Measurements from ENCODE around the gene PLCH1.

The PLCH1 gene

DNA sequence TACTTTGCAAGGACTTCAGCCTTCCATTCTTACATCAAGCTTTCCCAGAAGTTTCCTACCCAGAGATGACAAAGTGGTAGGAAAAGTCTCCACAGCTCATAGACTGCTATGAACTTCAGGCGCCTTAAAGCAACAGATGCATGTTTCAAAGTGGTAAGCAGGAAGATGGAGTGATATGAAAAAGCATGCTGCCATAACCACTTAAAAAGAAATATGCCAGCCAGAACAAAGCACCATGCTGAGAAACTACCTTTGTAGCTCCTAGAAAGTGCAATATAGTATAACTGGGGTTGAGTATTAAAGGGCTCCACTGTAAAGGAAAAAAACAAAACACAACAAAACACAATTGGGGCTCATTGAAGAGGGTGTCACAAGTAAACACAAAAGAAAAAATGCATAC is 259.0 kb downstream of the PLCH1 start:
- ATAC-seq (replicated peaks; ENCODE audit: extremely low read depth, poor library complexity, severe bottlenecking) (no peak), DNase-seq (ENCODE audit: low spot score in 2 of 2) (no peak)
- H3K9me3 Mint-ChIP-seq = no peaks in the 10 kb centered on the region
- no peaks in the 10 kb centered on the region for H3K27me3 Mint-ChIP-seq
- no peaks in the 10 kb centered on the region for H3K36me3 Mint-ChIP-seq (ENCODE audit: insufficient read depth)
- no peak overlapping the region for H3K27ac Mint-ChIP-seq (ENCODE audit: low read depth)
- no peak overlapping the region for H3K4me3 Mint-ChIP-seq
- no peaks in the 10 kb centered on the region for H3K4me1 Mint-ChIP-seq

DNA sequence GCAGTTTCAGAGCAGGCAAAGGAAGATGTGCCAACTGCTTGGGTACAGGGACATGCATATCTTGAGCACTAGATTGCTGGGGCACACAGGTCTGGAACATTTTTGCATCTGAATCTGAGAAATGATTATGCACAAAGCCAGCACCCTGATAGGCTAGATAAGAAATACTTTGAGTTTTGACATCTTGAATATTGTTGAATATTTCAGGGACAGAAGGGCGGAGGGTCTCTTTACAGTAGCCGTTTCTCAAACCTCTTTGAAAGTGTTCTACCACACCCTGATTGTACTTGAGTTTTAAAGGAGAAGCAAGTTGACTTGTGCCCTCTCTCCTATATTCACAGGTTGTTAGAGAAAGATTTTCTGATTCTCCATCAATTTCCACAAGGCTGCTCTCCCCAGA is 263.3 kb downstream of the PLCH1 start:
- no peaks in the 10 kb centered on the region for H3K27me3 Mint-ChIP-seq
- H3K4me3 Mint-ChIP-seq = no peak overlapping the region
- peaks cover 10% of the 10 kb centered on the region for H3K9me3 Mint-ChIP-seq
- no peaks in the 10 kb centered on the region for H3K36me3 Mint-ChIP-seq (ENCODE audit: insufficient read depth)
- H3K4me1 Mint-ChIP-seq = no peaks in the 10 kb centered on the region
- ATAC-seq (replicated peaks; ENCODE audit: extremely low read depth, poor library complexity, severe bottlenecking) (no peak), DNase-seq (ENCODE audit: low spot score in 2 of 2) (no peak)
- no peak overlapping the region for H3K27ac Mint-ChIP-seq (ENCODE audit: low read depth)

DNA sequence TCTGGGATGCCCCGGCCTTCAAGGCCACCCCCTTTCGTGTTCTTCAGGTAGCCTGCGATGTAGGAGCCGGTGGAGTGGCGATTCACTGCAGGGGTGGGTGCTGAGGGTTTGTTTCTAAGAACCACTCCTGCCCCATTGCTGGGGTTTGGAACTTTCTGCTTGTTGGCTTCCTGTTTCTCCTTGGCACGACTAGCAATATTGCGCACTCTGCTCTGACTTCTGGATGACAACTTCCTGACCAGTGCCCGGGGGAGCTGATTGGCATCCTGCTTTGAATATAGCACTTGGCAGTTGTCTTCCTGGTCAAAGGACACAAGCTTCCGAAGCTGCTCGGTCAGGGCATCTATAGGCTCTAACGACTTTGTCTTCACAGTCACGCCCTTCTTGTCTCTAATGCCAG is 263.8 kb downstream of the PLCH1 start:
- H3K9me3 Mint-ChIP-seq = peaks cover 10% of the 10 kb centered on the region
- no peaks in the 10 kb centered on the region for H3K27me3 Mint-ChIP-seq
- H3K36me3 Mint-ChIP-seq (ENCODE audit: insufficient read depth) = no peaks in the 10 kb centered on the region
- no peak overlapping the region for H3K27ac Mint-ChIP-seq (ENCODE audit: low read depth)
- ATAC-seq (replicated peaks; ENCODE audit: extremely low read depth, poor library complexity, severe bottlenecking) (no peak), DNase-seq (ENCODE audit: low spot score in 2 of 2) (no peak)
- no peak overlapping the region for H3K4me3 Mint-ChIP-seq
- no peaks in the 10 kb centered on the region for H3K4me1 Mint-ChIP-seq

DNA sequence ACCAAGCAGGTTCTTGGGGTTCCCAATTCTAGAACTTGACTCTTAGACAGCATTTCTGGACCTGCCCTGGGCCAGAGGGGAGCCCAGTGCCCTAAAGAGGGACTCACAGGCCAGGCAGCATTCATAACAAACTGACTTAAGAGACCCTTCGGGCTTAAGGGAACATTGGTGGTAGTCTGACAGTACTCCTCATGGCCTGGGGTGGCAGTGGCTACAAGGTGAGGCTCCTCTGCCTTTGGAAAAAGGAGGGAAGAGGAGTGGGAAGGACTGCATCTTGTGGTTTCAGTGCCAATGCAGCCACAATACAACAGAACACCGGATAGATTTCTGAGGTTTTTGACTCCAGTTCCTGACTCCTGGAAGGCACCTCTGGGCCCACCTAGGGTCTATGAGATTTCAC is 279.2 kb downstream of the PLCH1 start:
- Mint-ChIP-seq H3K4me3 (no peak overlapping the region), H3K27ac (ENCODE audit: low read depth) (no peak overlapping the region), H3K4me1 (no peaks in the 10 kb centered on the region), H3K36me3 (ENCODE audit: insufficient read depth) (no peaks in the 10 kb centered on the region), H3K9me3 (peaks cover 25% of the 10 kb centered on the region), H3K27me3 (no peaks in the 10 kb centered on the region)
- no peak for ATAC-seq (replicated peaks; ENCODE audit: extremely low read depth, poor library complexity, severe bottlenecking)
- no peak for DNase-seq (ENCODE audit: low spot score in 2 of 2)

DNA sequence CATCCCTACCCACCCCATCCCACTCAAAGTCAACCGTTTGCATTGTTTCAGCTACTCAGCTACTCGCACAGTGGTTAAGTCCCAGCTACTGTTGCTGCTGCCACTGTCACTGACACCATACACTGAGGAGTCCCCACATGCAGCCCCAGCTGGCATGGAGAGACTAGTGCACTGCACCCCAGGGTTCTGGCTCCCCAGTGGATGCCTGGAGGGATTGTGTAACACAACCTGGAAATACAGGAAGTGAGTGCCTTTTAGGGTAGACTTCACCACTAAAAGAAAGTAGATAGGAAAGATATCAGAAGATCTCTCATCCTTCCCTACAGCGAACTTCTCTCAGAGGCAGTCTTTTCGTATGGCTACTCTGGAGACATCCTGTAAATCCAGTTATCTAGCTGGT is 282.2 kb downstream of the PLCH1 start:
- no peak for ATAC-seq (replicated peaks; ENCODE audit: extremely low read depth, poor library complexity, severe bottlenecking)
- Mint-ChIP-seq H3K9me3 (peaks cover 13% of the 10 kb centered on the region), H3K27ac (ENCODE audit: low read depth) (no peak overlapping the region), H3K27me3 (no peaks in the 10 kb centered on the region), H3K4me3 (no peak overlapping the region), H3K4me1 (no peaks in the 10 kb centered on the region), H3K36me3 (ENCODE audit: insufficient read depth) (no peaks in the 10 kb centered on the region)
- no peak for DNase-seq (ENCODE audit: low spot score in 2 of 2)

DNA sequence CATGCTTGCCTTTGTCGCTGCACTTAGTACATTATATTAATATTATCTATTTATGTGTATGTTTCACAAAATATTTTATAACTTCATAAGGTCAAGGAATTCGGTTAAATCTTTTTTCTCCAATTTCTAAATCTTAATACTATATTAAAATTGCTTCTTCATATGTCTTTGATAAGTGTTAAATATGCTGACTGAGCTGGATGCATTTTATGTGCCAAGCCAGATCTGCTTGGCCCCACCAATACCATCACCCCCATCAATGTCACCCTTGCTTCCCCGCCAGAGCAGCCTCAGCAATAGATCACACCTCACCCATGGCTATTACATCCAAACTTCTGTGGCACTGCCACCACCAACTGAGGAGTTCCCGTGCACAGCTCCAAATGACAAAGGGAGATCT is 287.3 kb downstream of the PLCH1 start:
- no peaks in the 10 kb centered on the region for H3K4me1 Mint-ChIP-seq
- peaks cover 6% of the 10 kb centered on the region for H3K9me3 Mint-ChIP-seq
- DNase-seq (ENCODE audit: low spot score in 2 of 2) = no peak
- H3K27me3 Mint-ChIP-seq = no peaks in the 10 kb centered on the region
- H3K36me3 Mint-ChIP-seq (ENCODE audit: insufficient read depth) = no peaks in the 10 kb centered on the region
- H3K4me3 Mint-ChIP-seq = no peak overlapping the region
- no peak overlapping the region for H3K27ac Mint-ChIP-seq (ENCODE audit: low read depth)
- no peak for ATAC-seq (replicated peaks; ENCODE audit: extremely low read depth, poor library complexity, severe bottlenecking)

DNA sequence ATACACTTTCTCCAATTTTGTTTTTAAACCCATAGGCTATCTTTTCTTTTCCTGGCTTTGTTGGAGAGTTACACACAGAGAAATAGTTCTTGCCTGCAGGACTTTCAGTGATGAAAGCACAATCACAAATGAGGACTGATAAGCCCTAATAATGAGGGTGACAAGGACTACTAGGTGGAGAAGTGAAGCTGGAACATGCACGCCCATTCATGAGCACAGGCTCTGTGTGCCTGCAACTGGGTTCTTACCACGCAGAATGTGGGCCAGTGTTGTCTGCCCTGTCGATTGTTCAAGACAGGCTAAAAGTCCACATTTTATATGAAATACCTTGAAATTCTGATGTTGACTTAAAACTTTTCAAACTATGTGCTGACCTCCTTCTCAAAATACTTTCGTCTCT is 289.1 kb downstream of the PLCH1 start:
- H3K9me3 Mint-ChIP-seq = peaks cover 6% of the 10 kb centered on the region
- no peaks in the 10 kb centered on the region for H3K4me1 Mint-ChIP-seq
- ATAC-seq (replicated peaks; ENCODE audit: extremely low read depth, poor library complexity, severe bottlenecking) (no peak), DNase-seq (ENCODE audit: low spot score in 2 of 2) (no peak)
- no peak overlapping the region for H3K4me3 Mint-ChIP-seq
- H3K36me3 Mint-ChIP-seq (ENCODE audit: insufficient read depth) = no peaks in the 10 kb centered on the region
- no peaks in the 10 kb centered on the region for H3K27me3 Mint-ChIP-seq
- no peak overlapping the region for H3K27ac Mint-ChIP-seq (ENCODE audit: low read depth)

DNA sequence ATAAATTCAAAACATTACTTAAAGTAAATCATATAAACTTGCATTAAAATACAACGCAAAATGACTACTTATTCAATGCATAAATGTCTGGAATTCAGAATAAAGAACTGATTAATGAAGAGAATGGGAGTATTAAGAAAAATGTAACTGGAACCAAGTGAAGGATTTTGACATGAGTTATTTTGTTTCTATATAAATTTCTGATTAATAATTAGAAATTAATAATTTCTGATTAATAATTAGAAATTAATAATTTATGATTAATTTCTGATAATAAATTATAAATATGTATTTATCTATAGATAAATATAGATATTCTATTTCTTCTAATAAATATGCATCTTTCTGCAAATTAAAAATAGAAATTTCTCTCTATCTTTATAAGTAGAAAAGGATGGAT is 291.4 kb downstream of the PLCH1 start:
- DNase-seq (ENCODE audit: low spot score in 2 of 2) (no peak), ATAC-seq (replicated peaks; ENCODE audit: extremely low read depth, poor library complexity, severe bottlenecking) (no peak)
- Mint-ChIP-seq H3K36me3 (ENCODE audit: insufficient read depth) (no peaks in the 10 kb centered on the region), H3K4me3 (no peak overlapping the region), H3K27ac (ENCODE audit: low read depth) (no peak overlapping the region), H3K27me3 (no peaks in the 10 kb centered on the region), H3K9me3 (peaks cover 6% of the 10 kb centered on the region), H3K4me1 (no peaks in the 10 kb centered on the region)

DNA sequence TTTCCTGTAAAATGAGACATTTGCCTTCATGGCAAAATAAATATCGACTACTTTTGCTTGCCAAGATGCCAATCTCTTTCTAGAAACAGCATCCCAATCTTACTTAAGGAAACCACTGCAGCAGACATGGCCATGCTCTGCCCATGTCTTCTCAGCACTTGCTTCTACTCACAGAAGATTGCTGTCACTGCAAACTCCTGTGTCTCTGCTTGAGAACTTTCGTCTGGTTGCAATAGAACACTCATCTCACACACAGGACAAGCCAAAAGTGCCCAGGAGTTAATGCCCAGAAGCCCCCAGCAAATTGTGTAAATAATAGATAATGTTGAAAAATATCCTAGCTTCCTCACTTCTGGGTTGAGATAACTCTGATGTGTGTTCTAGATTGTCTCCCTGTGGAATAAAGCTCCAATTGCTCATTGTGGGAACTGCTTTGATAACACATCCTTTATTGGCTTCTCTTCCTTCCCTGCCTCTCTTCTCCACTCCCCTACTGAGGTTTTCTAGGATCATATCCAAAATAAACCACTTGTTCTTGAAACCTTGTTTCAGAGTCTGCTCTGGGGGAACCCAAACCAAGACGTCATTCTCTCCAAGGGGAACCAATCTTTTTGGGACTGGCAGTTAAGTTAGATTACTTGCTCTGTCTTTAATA is 295.1 kb downstream of the PLCH1 start:
- no peaks in the 10 kb centered on the region for H3K36me3 Mint-ChIP-seq (ENCODE audit: insufficient read depth)
- peaks cover 7% of the 10 kb centered on the region for H3K9me3 Mint-ChIP-seq
- no peaks in the 10 kb centered on the region for H3K27me3 Mint-ChIP-seq
- H3K27ac Mint-ChIP-seq (ENCODE audit: low read depth) = no peak overlapping the region
- no peak for ATAC-seq (replicated peaks; ENCODE audit: extremely low read depth, poor library complexity, severe bottlenecking)
- no peaks in the 10 kb centered on the region for H3K4me1 Mint-ChIP-seq
- no peak for DNase-seq (ENCODE audit: low spot score in 2 of 2)
- H3K4me3 Mint-ChIP-seq = no peak overlapping the region

DNA sequence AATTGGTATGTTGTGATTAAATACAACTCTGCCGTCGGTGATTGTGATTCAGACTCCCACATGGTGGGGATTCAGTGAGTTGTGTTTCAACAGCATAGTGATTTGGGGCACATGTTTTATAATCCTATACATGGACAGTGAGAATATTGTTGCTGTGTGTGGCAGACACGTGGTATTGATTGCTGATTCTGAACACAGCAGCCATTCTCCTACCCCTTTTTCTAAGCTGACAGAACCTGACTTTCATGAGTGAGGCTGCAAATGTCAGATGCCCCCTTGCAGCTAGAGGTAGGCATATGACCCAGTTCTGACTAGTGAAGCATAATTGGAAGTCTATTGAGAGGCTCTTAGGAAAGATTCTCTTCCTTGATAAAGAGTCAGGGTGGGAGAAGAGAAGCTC is 296.3 kb downstream of the PLCH1 start:
- no peak overlapping the region for H3K4me3 Mint-ChIP-seq
- no peak overlapping the region for H3K27ac Mint-ChIP-seq (ENCODE audit: low read depth)
- H3K27me3 Mint-ChIP-seq = no peaks in the 10 kb centered on the region
- DNase-seq (ENCODE audit: low spot score in 2 of 2) (no peak), ATAC-seq (replicated peaks; ENCODE audit: extremely low read depth, poor library complexity, severe bottlenecking) (no peak)
- H3K4me1 Mint-ChIP-seq = no peaks in the 10 kb centered on the region
- peaks cover 7% of the 10 kb centered on the region for H3K9me3 Mint-ChIP-seq
- no peaks in the 10 kb centered on the region for H3K36me3 Mint-ChIP-seq (ENCODE audit: insufficient read depth)

DNA sequence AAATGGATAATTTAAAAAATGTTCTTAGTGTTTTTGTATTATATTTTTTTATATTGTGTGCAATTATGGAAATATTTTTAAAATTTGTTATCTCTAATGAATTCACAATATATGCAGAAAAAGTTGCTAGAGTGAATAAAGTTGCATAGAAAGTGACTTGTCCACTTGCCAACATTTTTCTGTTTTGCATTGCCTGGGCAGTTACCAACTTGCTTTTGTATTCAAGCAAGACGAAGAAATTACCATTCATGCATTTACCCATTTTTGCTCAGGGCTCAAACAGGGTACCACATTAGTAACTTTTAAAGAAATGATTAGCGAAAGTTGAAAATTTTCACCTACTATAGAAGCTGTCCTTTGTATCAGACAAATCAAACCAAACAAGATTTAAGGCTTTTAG is 298.5 kb downstream of the PLCH1 start:
- H3K36me3 Mint-ChIP-seq (ENCODE audit: insufficient read depth) = no peaks in the 10 kb centered on the region
- H3K9me3 Mint-ChIP-seq = peaks cover 7% of the 10 kb centered on the region
- ATAC-seq (replicated peaks; ENCODE audit: extremely low read depth, poor library complexity, severe bottlenecking) (no peak), DNase-seq (ENCODE audit: low spot score in 2 of 2) (no peak)
- no peaks in the 10 kb centered on the region for H3K27me3 Mint-ChIP-seq
- no peak overlapping the region for H3K4me3 Mint-ChIP-seq
- no peak overlapping the region for H3K27ac Mint-ChIP-seq (ENCODE audit: low read depth)
- no peaks in the 10 kb centered on the region for H3K4me1 Mint-ChIP-seq

DNA sequence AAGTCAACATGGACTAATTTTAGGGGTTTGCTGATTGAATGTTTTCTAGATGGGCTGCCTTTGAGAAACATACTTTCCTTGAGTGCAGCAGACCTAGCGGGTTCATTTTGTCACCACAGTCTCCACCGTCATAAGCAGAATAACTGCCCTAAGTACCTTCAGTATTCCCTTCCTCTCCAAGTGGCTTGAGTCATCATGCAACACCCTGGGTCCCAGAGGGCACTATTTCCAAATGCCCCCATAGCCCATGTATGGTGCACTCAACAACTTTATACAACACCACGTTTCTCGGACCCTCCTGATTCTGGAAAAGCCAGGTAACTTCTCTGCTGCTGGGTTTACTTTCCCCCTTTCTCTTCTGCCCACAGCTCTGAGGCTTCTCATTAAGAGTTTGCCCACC is 300.1 kb downstream of the PLCH1 start:
- Mint-ChIP-seq H3K27ac (ENCODE audit: low read depth) (no peak overlapping the region), H3K4me1 (no peaks in the 10 kb centered on the region), H3K27me3 (no peaks in the 10 kb centered on the region), H3K36me3 (ENCODE audit: insufficient read depth) (peaks cover 1% of the 10 kb centered on the region), H3K4me3 (no peak overlapping the region), H3K9me3 (peaks cover 7% of the 10 kb centered on the region)
- DNase-seq (ENCODE audit: low spot score in 2 of 2) (no peak), ATAC-seq (replicated peaks; ENCODE audit: extremely low read depth, poor library complexity, severe bottlenecking) (no peak)

DNA sequence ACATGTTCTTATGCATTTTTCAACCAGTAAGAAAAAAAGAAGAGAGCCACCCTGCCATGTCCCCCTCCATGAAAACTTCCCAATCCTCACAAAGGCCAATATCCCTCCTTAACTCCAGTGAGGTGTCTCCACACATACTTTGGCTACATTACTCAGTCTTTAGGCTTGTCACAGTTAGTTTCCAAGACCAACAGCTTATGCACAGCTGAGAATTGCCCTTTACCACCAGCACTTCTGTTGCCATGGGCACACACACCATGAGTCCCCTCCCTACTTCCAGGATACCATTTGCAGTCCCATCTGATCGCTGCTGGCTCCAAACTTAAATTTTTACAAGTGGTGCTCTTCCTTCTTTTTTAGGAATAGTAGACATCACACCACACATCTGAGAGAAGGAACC is 301.1 kb downstream of the PLCH1 start:
- no peak overlapping the region for H3K27ac Mint-ChIP-seq (ENCODE audit: low read depth)
- no peak for DNase-seq (ENCODE audit: low spot score in 2 of 2)
- H3K4me3 Mint-ChIP-seq = no peak overlapping the region
- H3K36me3 Mint-ChIP-seq (ENCODE audit: insufficient read depth) = peaks cover 1% of the 10 kb centered on the region
- ATAC-seq (replicated peaks; ENCODE audit: extremely low read depth, poor library complexity, severe bottlenecking) = no peak
- H3K4me1 Mint-ChIP-seq = no peaks in the 10 kb centered on the region
- H3K9me3 Mint-ChIP-seq = peaks cover 7% of the 10 kb centered on the region
- H3K27me3 Mint-ChIP-seq = no peaks in the 10 kb centered on the region

DNA sequence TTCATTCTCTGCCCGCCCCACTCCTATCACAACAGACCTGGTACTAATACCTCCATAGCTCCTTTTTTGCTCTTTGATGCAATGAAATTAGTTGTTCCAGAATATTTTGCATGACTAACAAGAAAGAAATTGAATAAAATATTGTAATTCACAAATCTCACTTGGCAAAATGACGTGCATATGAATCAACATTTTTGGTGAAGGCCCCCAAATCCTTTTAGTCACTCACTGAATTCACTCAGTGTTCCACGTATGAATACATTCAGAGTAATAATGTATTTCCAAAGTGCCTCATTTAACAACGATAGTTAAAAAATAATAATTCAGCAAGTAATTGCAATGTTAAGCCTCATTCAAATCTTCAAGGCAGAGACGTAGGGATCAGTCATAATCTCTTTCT is 302.8 kb downstream of the PLCH1 start:
- Mint-ChIP-seq H3K36me3 (ENCODE audit: insufficient read depth) (peaks cover 1% of the 10 kb centered on the region), H3K27me3 (no peaks in the 10 kb centered on the region), H3K4me3 (no peak overlapping the region), H3K9me3 (peaks cover 7% of the 10 kb centered on the region), H3K4me1 (no peaks in the 10 kb centered on the region), H3K27ac (ENCODE audit: low read depth) (no peak overlapping the region)
- ATAC-seq (replicated peaks; ENCODE audit: extremely low read depth, poor library complexity, severe bottlenecking) (no peak), DNase-seq (ENCODE audit: low spot score in 2 of 2) (no peak)
